A673 (cell line): ENCODE measurements around the gene SNX18.

ENCODE experiments used
- CTCF ChIP-seq: fragments of 300-800, 200-600 bp; sonication (generic); conservative IDR thresholded peaks from 2 replicates; pipeline ENCODE4 v1.5.1; 2017; ENCODE audit warnings: low read depth, mild to moderate bottlenecking, antibody characterized with exemption, low read length, moderate library complexity, mixed read lengths
- EZH2 ChIP-seq: fragments of 200-600 bp; sonication (generic); IDR thresholded peaks from 2 replicates; pipeline ENCODE4 v1.6.1; 2017; ENCODE audit warnings: borderline replicate concordance, low read depth, mild to moderate bottlenecking, mixed read lengths, antibody characterized with exemption, low read length; ENCODE audit not compliant: poor library complexity, severe bottlenecking

GRCh38 chr5:54558362-54558761 is 40.8 kb downstream of the SNX18 start:
- TF ChIP-seq CTCF (no peak), EZH2 (no peak)
